ENCODE results near the gene ABCC4. TPM values are rescaled to one million over a fixed set of nuclear protein-coding genes. Genes with fewer than 3 reads are reported as not detected.

Gene ABCC4
- polyA plus RNA-seq, 1 donor from 2014 or later = 2.4 TPM

DNA sequence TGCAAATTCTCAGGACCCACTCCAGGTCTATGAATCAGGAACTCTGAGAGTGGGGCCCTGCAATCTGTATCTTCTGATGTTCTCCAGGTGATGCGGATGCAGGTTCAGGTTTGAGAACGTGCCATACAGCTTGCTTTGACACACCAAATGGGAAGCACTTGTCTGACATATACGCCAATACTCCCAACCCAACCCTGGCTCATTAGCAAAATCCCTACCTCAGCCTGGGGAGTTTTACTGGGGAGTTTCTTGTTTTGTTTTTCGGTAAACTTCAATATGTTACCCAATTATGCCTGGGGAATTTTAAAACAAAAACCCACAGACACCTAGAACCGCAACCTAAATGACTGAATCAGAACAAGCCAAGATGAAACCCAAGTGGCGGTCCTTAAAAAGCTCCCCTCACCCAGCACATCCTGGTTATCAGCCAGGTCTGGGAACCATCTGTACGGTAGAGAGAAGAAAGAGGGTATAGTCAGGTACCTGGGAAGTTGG, 41.2 kb downstream of the ABCC4 start:
- H3F3A ChIP-seq (ENCODE audit: insufficient read depth, low read length, poor library complexity, severe bottlenecking) = no peaks in the 10 kb centered on the region
- TF ChIP-seq TAF1 (IDR thresholded peaks at IDR 0.05; ENCODE audit: low read depth) (no peak), POLR2AphosphoS5 (IDR thresholded peaks at IDR 0.05) (no peak)
- no peaks in the 10 kb centered on the region for H3K36me3 ChIP-seq (ENCODE audit: insufficient read depth, low read length)
- no peaks in the 10 kb centered on the region for H3K27me3 ChIP-seq (ENCODE audit: insufficient read depth, low read depth, low read length)
- no peak overlapping the region for H2AFZ ChIP-seq (ENCODE audit: low read depth, low read length)
- no peak overlapping the region for H3K4me3 ChIP-seq (ENCODE audit: low read length)
- no peaks in the 10 kb centered on the region for H3K79me2 ChIP-seq (replicated peaks; ENCODE audit: insufficient read depth, low read length)
- H3K9me2 ChIP-seq (ENCODE audit: insufficient read depth, low read length) = no peaks in the 10 kb centered on the region
- no peaks in the 10 kb centered on the region for H4K20me1 ChIP-seq (ENCODE audit: insufficient read depth)
- H3K4me2 ChIP-seq (ENCODE audit: low read length) = no peak overlapping the region
- no peak overlapping the region for H3K27ac ChIP-seq (ENCODE audit: low read length)
- H3K9me3 ChIP-seq (ENCODE audit: low read length) = no peaks in the 10 kb centered on the region
- H3K9ac ChIP-seq (ENCODE audit: low read length) = no peak overlapping the region

DNA sequence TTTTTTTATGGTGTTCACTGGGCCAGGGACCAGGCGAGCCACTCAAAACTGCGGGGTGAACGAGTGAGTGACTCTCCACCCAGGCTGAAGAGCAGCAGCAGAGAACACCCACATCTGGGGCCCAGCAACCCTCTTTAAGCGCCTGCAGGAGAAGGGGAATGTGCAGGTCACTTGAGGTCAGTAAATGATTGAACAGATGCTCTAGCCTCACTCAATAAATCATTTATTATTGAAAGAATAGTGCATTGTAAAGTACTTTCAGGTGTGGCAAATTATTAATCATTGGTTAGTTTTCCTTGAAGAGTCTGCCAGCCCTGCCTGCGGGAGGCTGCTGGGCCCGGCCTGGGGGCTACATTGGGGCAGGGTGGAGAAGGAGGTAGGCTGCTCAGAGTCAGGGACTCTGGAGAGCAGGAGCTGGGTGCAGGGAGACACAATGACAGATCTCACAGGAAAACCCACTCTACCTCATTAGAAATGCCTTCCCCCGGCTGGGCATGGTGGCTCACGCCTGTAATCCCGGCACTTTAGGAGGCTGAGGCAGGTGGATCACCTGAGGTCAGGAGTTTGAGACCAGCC, 42.5 kb downstream of the ABCC4 start:
- Histone ChIP-seq H3K27me3 (ENCODE audit: insufficient read depth, low read depth, low read length) (no peaks in the 10 kb centered on the region), H3F3A (ENCODE audit: insufficient read depth, low read length, poor library complexity, severe bottlenecking) (no peaks in the 10 kb centered on the region), H4K20me1 (ENCODE audit: insufficient read depth) (no peaks in the 10 kb centered on the region), H3K79me2 (replicated peaks; ENCODE audit: insufficient read depth, low read length) (no peaks in the 10 kb centered on the region), H3K9ac (ENCODE audit: low read length) (no peak overlapping the region), H3K27ac (ENCODE audit: low read length) (no peak overlapping the region), H3K36me3 (ENCODE audit: insufficient read depth, low read length) (no peaks in the 10 kb centered on the region), H3K9me3 (ENCODE audit: low read length) (no peaks in the 10 kb centered on the region), H2AFZ (ENCODE audit: low read depth, low read length) (no peak overlapping the region), H3K4me2 (ENCODE audit: low read length) (no peak overlapping the region), H3K4me3 (ENCODE audit: low read length) (no peak overlapping the region), H3K9me2 (ENCODE audit: insufficient read depth, low read length) (no peaks in the 10 kb centered on the region)
- TF ChIP-seq RAD21 (conservative IDR thresholded peaks at IDR 0.05) (no peak), EP300 (conservative IDR thresholded peaks at IDR 0.05; ENCODE audit: poor library complexity, severe bottlenecking) (no peak), SMC3 (conservative IDR thresholded peaks at IDR 0.05; ENCODE audit: poor library complexity) (no peak), POLR2AphosphoS5 (IDR thresholded peaks at IDR 0.05) (no peak), MXI1 (conservative IDR thresholded peaks at IDR 0.05; ENCODE audit: poor library complexity, severe bottlenecking) (no peak), TAF1 (IDR thresholded peaks at IDR 0.05; ENCODE audit: low read depth) (no peak), EZH2 (IDR thresholded peaks at IDR 0.05; ENCODE audit: borderline replicate concordance, insufficient read depth, low read length, poor library complexity, severe bottlenecking) (no peak)
- TF ChIP-seq, protein P1, sequence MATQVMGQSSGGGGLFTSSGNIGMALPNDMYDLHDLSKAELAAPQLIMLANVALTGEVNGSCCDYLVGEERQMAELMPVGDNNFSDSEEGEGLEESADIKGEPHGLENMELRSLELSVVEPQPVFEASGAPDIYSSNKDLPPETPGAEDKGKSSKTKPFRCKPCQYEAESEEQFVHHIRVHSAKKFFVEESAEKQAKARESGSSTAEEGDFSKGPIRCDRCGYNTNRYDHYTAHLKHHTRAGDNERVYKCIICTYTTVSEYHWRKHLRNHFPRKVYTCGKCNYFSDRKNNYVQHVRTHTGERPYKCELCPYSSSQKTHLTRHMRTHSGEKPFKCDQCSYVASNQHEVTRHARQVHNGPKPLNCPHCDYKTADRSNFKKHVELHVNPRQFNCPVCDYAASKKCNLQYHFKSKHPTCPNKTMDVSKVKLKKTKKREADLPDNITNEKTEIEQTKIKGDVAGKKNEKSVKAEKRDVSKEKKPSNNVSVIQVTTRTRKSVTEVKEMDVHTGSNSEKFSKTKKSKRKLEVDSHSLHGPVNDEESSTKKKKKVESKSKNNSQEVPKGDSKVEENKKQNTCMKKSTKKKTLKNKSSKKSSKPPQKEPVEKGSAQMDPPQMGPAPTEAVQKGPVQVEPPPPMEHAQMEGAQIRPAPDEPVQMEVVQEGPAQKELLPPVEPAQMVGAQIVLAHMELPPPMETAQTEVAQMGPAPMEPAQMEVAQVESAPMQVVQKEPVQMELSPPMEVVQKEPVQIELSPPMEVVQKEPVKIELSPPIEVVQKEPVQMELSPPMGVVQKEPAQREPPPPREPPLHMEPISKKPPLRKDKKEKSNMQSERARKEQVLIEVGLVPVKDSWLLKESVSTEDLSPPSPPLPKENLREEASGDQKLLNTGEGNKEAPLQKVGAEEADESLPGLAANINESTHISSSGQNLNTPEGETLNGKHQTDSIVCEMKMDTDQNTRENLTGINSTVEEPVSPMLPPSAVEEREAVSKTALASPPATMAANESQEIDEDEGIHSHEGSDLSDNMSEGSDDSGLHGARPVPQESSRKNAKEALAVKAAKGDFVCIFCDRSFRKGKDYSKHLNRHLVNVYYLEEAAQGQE (IDR thresholded peaks at IDR 0.05; ENCODE audit: borderline replicate concordance) = no peak
- TF ChIP-seq, protein P2, sequence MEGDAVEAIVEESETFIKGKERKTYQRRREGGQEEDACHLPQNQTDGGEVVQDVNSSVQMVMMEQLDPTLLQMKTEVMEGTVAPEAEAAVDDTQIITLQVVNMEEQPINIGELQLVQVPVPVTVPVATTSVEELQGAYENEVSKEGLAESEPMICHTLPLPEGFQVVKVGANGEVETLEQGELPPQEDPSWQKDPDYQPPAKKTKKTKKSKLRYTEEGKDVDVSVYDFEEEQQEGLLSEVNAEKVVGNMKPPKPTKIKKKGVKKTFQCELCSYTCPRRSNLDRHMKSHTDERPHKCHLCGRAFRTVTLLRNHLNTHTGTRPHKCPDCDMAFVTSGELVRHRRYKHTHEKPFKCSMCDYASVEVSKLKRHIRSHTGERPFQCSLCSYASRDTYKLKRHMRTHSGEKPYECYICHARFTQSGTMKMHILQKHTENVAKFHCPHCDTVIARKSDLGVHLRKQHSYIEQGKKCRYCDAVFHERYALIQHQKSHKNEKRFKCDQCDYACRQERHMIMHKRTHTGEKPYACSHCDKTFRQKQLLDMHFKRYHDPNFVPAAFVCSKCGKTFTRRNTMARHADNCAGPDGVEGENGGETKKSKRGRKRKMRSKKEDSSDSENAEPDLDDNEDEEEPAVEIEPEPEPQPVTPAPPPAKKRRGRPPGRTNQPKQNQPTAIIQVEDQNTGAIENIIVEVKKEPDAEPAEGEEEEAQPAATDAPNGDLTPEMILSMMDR (IDR thresholded peaks at IDR 0.05; ENCODE audit: poor library complexity, severe bottlenecking) = no peak

Data from neural cell (in vitro differentiated cells).